H1 (cell line): ENCODE measurements around the gene NELFA. TPM values are rescaled to one million over a fixed set of nuclear protein-coding genes. Genes with fewer than 3 reads are reported as not detected.

ENCODE experiments used
- CTCF ChIA-PET: fragments of 300-600 bp; sonication (Branson Sonifier 250); formaldehyde crosslinking; loops from one replicate; lab custom pipeline; 2021; ENCODE audit not compliant: partially characterized antibody; lab: Charles Lee
- POLR2A ChIA-PET: fragments of 300-600 bp; sonication (Branson Sonifier 250); formaldehyde crosslinking; loops from one replicate; lab custom pipeline; 2021; ENCODE audit warnings: inconsistent platforms; ENCODE audit not compliant: partially characterized antibody; lab: Charles Lee
- DNase-seq, 2 experiments: peaks; one replicate each; pipeline versions ENCODE4 v3.0.0 to v3.0.0-alpha.2; 2010 to 2022; ENCODE audit warnings: low spot score in 2 of 2, low read depth in 1 of 2, mixed read lengths in 1 of 2
- FAIRE-seq: peaks from 2 replicates; lab custom pipeline; 2011; peaks lifted over from hg19 to GRCh38; lab: Jason Lieb, UNC
- H2AFZ ChIP-seq: 2 replicates; pipeline ENCODE4 v1.8.1; 2012; ENCODE audit warnings: low read length, inconsistent platforms
- H2AK5ac ChIP-seq: 2 replicates; pipeline ENCODE4 v1.6.1; 2013; ENCODE audit warnings: low read depth, low read length
- H2BK120ac ChIP-seq: replicated peaks from 2 replicates; pipeline ENCODE3; 2013; ENCODE audit warnings: low read depth, low read length, inconsistent platforms
- H2BK12ac ChIP-seq: 2 replicates; pipeline ENCODE4 v1.6.1; 2013; ENCODE audit warnings: low read depth, low read length
- H2BK15ac ChIP-seq: 2 replicates; pipeline ENCODE4 v1.6.1; 2013; ENCODE audit warnings: low read length
- H2BK20ac ChIP-seq: 2 replicates; pipeline ENCODE4 v1.6.1; 2013; ENCODE audit warnings: low read length
- H2BK5ac ChIP-seq: 2 replicates; pipeline ENCODE4 v1.6.1; 2013; ENCODE audit warnings: low read depth, low read length
- H3K14ac ChIP-seq: 2 replicates; pipeline ENCODE4 v1.6.1; 2013; ENCODE audit warnings: inconsistent platforms; ENCODE audit not compliant: insufficient read length
- H3K18ac ChIP-seq: 2 replicates; pipeline ENCODE4 v1.6.1; 2013; ENCODE audit warnings: low read length; ENCODE audit errors: extremely low read depth
- H3K23ac ChIP-seq: 2 replicates; pipeline ENCODE4 v1.6.1; 2013; ENCODE audit warnings: inconsistent platforms; ENCODE audit not compliant: insufficient read length
- H3K23me2 ChIP-seq: 2 replicates; pipeline ENCODE4 v1.6.1; 2013; ENCODE audit warnings: low read depth, low read length
- H3K27ac ChIP-seq: 2 replicates; pipeline ENCODE4 v1.6.1; 2011; ENCODE audit warnings: low read depth, low read length, inconsistent platforms
- H3K27me3 ChIP-seq, 4 experiments: replicated peaks in 1 of 4; 1 replicate in 1 of 4; 2 replicates in 3 of 4; pipeline versions ENCODE4 v1.6.1 to v1.8.1; 2011 to 2013; ENCODE audit warnings: low read length in 3 of 4, mild to moderate bottlenecking in 3 of 4, inconsistent platforms in 2 of 4, mixed read lengths in 2 of 4, moderate library complexity in 1 of 4; ENCODE audit not compliant: control insufficient read depth in 3 of 4, insufficient read depth in 3 of 4; ENCODE audit errors: extremely low read depth in 1 of 4
- H3K36me3 ChIP-seq, 4 experiments: 2 replicates each; pipeline versions ENCODE4 v1.6.1 to v1.8.1; 2011 to 2013; ENCODE audit warnings: mild to moderate bottlenecking in 4 of 4, low read length in 3 of 4, moderate library complexity in 2 of 4, control low read depth in 1 of 4, inconsistent platforms in 1 of 4; ENCODE audit not compliant: insufficient read depth in 4 of 4, control insufficient read depth in 2 of 4
- H3K4ac ChIP-seq: replicated peaks from 2 replicates; pipeline ENCODE3; 2013; ENCODE audit warnings: low read length, low read depth, mixed read lengths, inconsistent platforms; ENCODE audit not compliant: insufficient read length
- H3K4me1 ChIP-seq, 4 experiments: replicated peaks in 1 of 4; 1 replicate in 1 of 4; 2 replicates in 3 of 4; pipeline versions ENCODE4 v1.6.1 to v1.8.1; 2011 to 2013; ENCODE audit warnings: low read length in 3 of 4, inconsistent platforms in 2 of 4, mixed read lengths in 1 of 4; ENCODE audit not compliant: insufficient read depth in 4 of 4, control insufficient read depth in 3 of 4
- H3K4me2 ChIP-seq, 2 experiments: 2 replicates each; pipeline versions ENCODE4 v1.6.1 to v1.8.1; 2011 to 2013; ENCODE audit warnings: low read depth in 2 of 2, low read length in 2 of 2, control low read depth in 1 of 2, inconsistent platforms in 1 of 2, mild to moderate bottlenecking in 1 of 2; ENCODE audit not compliant: insufficient read depth in 1 of 2
- H3K4me3 ChIP-seq, 4 experiments: fragments of 200-600, 300-600 bp in 1 of 4; sonication (generic), shearing (Covaris generic), sonication (Bioruptor Twin) in 1 of 4; 2 replicates each; pipeline versions ENCODE4 v1.5.1 to v1.8.1; 2011 to 2016; ENCODE audit warnings: low read length in 4 of 4, low read depth in 3 of 4, control low read depth in 2 of 4, inconsistent platforms in 2 of 4, mild to moderate bottlenecking in 2 of 4, mixed read lengths in 1 of 4, moderate library complexity in 1 of 4; ENCODE audit not compliant: insufficient read depth in 2 of 4; ENCODE audit errors: extremely low read depth in 1 of 4
- H3K56ac ChIP-seq: replicated peaks from 2 replicates; pipeline ENCODE3; 2013; ENCODE audit warnings: low read depth, mild to moderate bottlenecking, mixed read lengths, low read length, inconsistent platforms; ENCODE audit not compliant: insufficient read length
- H3K79me1 ChIP-seq: 2 replicates; pipeline ENCODE4 v1.6.1; 2013; ENCODE audit warnings: low read depth, low read length, control low read depth
- H3K79me2 ChIP-seq, 2 experiments: 2 replicates each; pipeline versions ENCODE4 v1.6.1 to v1.8.1; 2012 to 2013; ENCODE audit warnings: low read length in 2 of 2, mild to moderate bottlenecking in 2 of 2, inconsistent platforms in 1 of 2; ENCODE audit not compliant: insufficient read depth in 2 of 2, control insufficient read depth in 1 of 2
- H3K9ac ChIP-seq, 4 experiments: replicated peaks in 1 of 4; 1 replicate in 1 of 4; 2 replicates in 3 of 4; pipeline versions ENCODE4 v1.6.1 to v1.8.1; 2011 to 2013; ENCODE audit warnings: low read depth in 3 of 4, low read length in 3 of 4, control low read depth in 2 of 4, mild to moderate bottlenecking in 2 of 4, moderate library complexity in 2 of 4, inconsistent platforms in 1 of 4; ENCODE audit errors: extremely low read depth in 1 of 4
- H3K9me3 ChIP-seq, 2 experiments: 2 replicates each; pipeline versions ENCODE4 v1.6.1 to v1.8.1; 2012 to 2013; ENCODE audit warnings: mild to moderate bottlenecking in 2 of 2, moderate library complexity in 2 of 2, control low read depth in 1 of 2, inconsistent platforms in 1 of 2, low read depth in 1 of 2, low read length in 1 of 2, mixed read lengths in 1 of 2; ENCODE audit not compliant: insufficient read depth in 2 of 2
- H4K20me1 ChIP-seq, 2 experiments: replicated peaks in 1 of 2; 2 replicates each; pipeline versions ENCODE3 to v1.8.1; 2011 to 2013; ENCODE audit warnings: inconsistent platforms in 2 of 2, low read length in 2 of 2, mild to moderate bottlenecking in 1 of 2; ENCODE audit not compliant: insufficient read depth in 2 of 2, control insufficient read depth in 1 of 2
- H4K5ac ChIP-seq: 2 replicates; pipeline ENCODE4 v1.6.1; 2013; ENCODE audit warnings: low read length, low read depth, mixed read lengths, inconsistent platforms; ENCODE audit not compliant: insufficient read length
- H4K8ac ChIP-seq: 2 replicates; pipeline ENCODE4 v1.8.0; 2013; ENCODE audit warnings: mild to moderate bottlenecking, moderate library complexity, low read length, inconsistent platforms; ENCODE audit not compliant: insufficient read depth; ENCODE audit errors: extremely low read depth
- H4K91ac ChIP-seq: replicated peaks from 2 replicates; pipeline ENCODE3; 2013; ENCODE audit warnings: low read length, mixed read lengths, inconsistent platforms; ENCODE audit not compliant: insufficient read length
- FOSL1 ChIP-seq: IDR thresholded peaks from 2 replicates; pipeline ENCODE4 v1.6.1; 2011; ENCODE audit warnings: mild to moderate bottlenecking, low read depth, low read length, moderate library complexity; ENCODE audit not compliant: insufficient read depth
- WGBS, 2 experiments: shearing (Covaris generic) in 1 of 2; methylation state at CpG; one replicate each; pipeline versions ENCODE4 v1.1.6 to v1.1.7; 2013 to 2015; ENCODE audit warnings: low lambda C conversion rate in 2 of 2, mixed read lengths in 2 of 2, inconsistent platforms in 1 of 2, low coverage in 1 of 2, missing lambda C conversion rate in 1 of 2; ENCODE audit not compliant: insufficient replicate concordance in 2 of 2, insufficient coverage in 1 of 2, insufficient read length in 1 of 2; ENCODE audit errors: extremely low coverage in 1 of 2, missing lambda C conversion rate in 1 of 2; 5-methylcytosine and 5-hydroxymethylcytosine counted together
- polyA plus RNA-seq, 7 experiments: library from polyadenylated mRNA; depleted of rRNA in 3 of 7; stranded (reverse) in 5 of 7; unstranded in 2 of 7; fragments of >200 nt in 5 of 7; fragments of 200-250 nt in 2 of 7; gene quantifications; 1 replicate in 5 of 7; 2 replicates in 1 of 7; 4 replicates in 1 of 7; pipeline versions ENCODE4 v1.2.1 to v1.2.3, GENCODE V29; 2011 to 2013; ENCODE audit warnings: missing spikeins in 2 of 7, mixed read lengths in 2 of 7
- total RNA-seq: library from RNA; stranded (reverse); fragmentation: NEBNext Ultra II Directional; extraction: Animal tissue kit (Norgen Biotek cat#: 25700); gene quantifications from 2 replicates; pipeline ENCODE4 v1.2.1, GENCODE V29; 2021

The NELFA gene
- total and polyA plus RNA-seq, 2 of the 8 experiments (the other 6 are each of a cell fraction or from before 2014, with no cell fraction given) = 41.8 to 57.5 TPM

GRCh38 chr4:1972414-1972813 is 36.4 kb downstream of the NELFA start:
- H2BK5ac ChIP-seq = no peak overlapping the region
- no peak overlapping the region for H3K14ac ChIP-seq
- H3K27me3 ChIP-seq = no peaks in the 10 kb centered on the region
- H3K23me2 ChIP-seq = no peaks in the 10 kb centered on the region
- no peaks in the 10 kb centered on the region for H3K79me2 ChIP-seq
- H2AFZ ChIP-seq = no peak overlapping the region
- no peak overlapping the region for H4K8ac ChIP-seq
- DNase-seq (no peak), FAIRE-seq (no peak)
- no peak overlapping the region for H2BK120ac ChIP-seq
- CTCF ChIA-PET = no interaction called here
- H3K23ac ChIP-seq = no peak overlapping the region
- H3K79me1 ChIP-seq = peaks cover 2% of the 10 kb centered on the region; the same call in 1 of the 2 replicates
- H2BK20ac ChIP-seq = no peak overlapping the region
- H3K4ac ChIP-seq = no peak overlapping the region
- no peak overlapping the region for H3K27ac ChIP-seq
- no peak overlapping the region for H2BK15ac ChIP-seq
- no peak overlapping the region for H3K4me3 ChIP-seq
- H3K18ac ChIP-seq = no peak overlapping the region
- no peaks in the 10 kb centered on the region for H3K4me1 ChIP-seq
- H4K20me1 ChIP-seq = peaks cover 2 to 12% of the 10 kb centered on the region in 2 experiments
- H3K9me3 ChIP-seq = no peaks in the 10 kb centered on the region
- POLR2A ChIA-PET = no interaction called here
- no peak overlapping the region for H3K4me2 ChIP-seq
- WGBS, 2 experiments = 89% methylated on average over 10 of the region's 10 CpGs; no CpG with 5 or more reads in 1 of the 2 experiments
- peaks cover 10 to 51% (median 34%) of the 10 kb centered on the region in 4 experiments; a peak in 7 of 8 replicates for H3K36me3 ChIP-seq
- no peak overlapping the region for H4K5ac ChIP-seq
- no peak overlapping the region for H3K9ac ChIP-seq
- TF ChIP-seq FOSL1 = no peak
- H2AK5ac ChIP-seq = no peak overlapping the region
- no peak overlapping the region for H2BK12ac ChIP-seq
- no peak overlapping the region for H4K91ac ChIP-seq
- no peak overlapping the region for H3K56ac ChIP-seq
